PFSK-1 (cell line): ENCODE measurements around the gene EPDR1.

Experiments used
- FOXP2 ChIP-seq: optimal IDR thresholded peaks from 2 replicates; pipeline ENCODE3; 2011; ENCODE audit warnings: borderline replicate concordance, control low read depth, inconsistent platforms; ENCODE audit not compliant: insufficient read depth; ENCODE audit errors: extremely low read length, extremely low read depth
- POLR2AphosphoS5 ChIP-seq: IDR thresholded peaks from 2 replicates; pipeline ENCODE4 v1.6.1; 2012; ENCODE audit warnings: low read depth, mild to moderate bottlenecking, control low read depth, low read length, moderate library complexity
- REST ChIP-seq, 2 experiments: IDR thresholded peaks; 2 replicates each; pipeline versions ENCODE4 v1.6.1 to v1.8.0; 2011 to 2012; ENCODE audit warnings: low read depth in 2 of 2, low read length in 2 of 2, control low read depth in 1 of 2, inconsistent platforms in 1 of 2, mild to moderate bottlenecking in 1 of 2, moderate library complexity in 1 of 2; ENCODE audit not compliant: insufficient read depth in 1 of 2
- SIN3A ChIP-seq: IDR thresholded peaks from 2 replicates; pipeline ENCODE4 v1.6.1; 2012; ENCODE audit warnings: mild to moderate bottlenecking, low read length, moderate library complexity, borderline replicate concordance; ENCODE audit not compliant: insufficient read depth
- TAF1 ChIP-seq: IDR thresholded peaks from 2 replicates; pipeline ENCODE4 v1.6.1; 2012; ENCODE audit warnings: low read length, control low read depth, borderline replicate concordance; ENCODE audit not compliant: insufficient read depth

Gene EPDR1

GRCh38 chr7:37984750-37985390 is 64.4 kb downstream of the EPDR1 start:
- TF ChIP-seq TAF1, result no peak
- no peak for TF ChIP-seq FOXP2
- no peak for TF ChIP-seq POLR2AphosphoS5

- TF ChIP-seq FOXP2 (no peak), REST (IDR thresholded peaks at IDR 0.05; ENCODE audit: insufficient read depth in 1 of 2, low read depth in 2 of 2, low read length in 2 of 2) (no peak), SIN3A (no peak), TAF1 (no peak), POLR2AphosphoS5 (no peak)
Observed at GRCh38 chr7:37986908-37987330, 66.5 kb downstream of the EPDR1 start.

GRCh38 chr7:37987732-37988131 is 67.3 kb downstream of the EPDR1 start:
- TF ChIP-seq SIN3A (no peak), POLR2AphosphoS5 (no peak)

- TF ChIP-seq REST (IDR thresholded peaks at IDR 0.05; ENCODE audit: insufficient read depth in 1 of 2, low read depth in 2 of 2, low read length in 2 of 2) (no peak), SIN3A (no peak), TAF1 (no peak), POLR2AphosphoS5 (no peak), FOXP2 (no peak)
Observed at GRCh38 chr7:37988721-37989650, 68.5 kb downstream of the EPDR1 start.

GRCh38 chr7:37990337-37990736 is 69.9 kb downstream of the EPDR1 start:
- no peak for TF ChIP-seq TAF1
- no peak for TF ChIP-seq POLR2AphosphoS5
- TF ChIP-seq FOXP2, result no peak
- TF ChIP-seq REST (IDR thresholded peaks at IDR 0.05; ENCODE audit: insufficient read depth in 1 of 2, low read depth in 2 of 2, low read length in 2 of 2), result no peak
- TF ChIP-seq SIN3A, result no peak
